Astrocyte (in vitro differentiated cells and primary cell): ENCODE results near the gene DSE. TPM values are rescaled to one million over a fixed set of nuclear protein-coding genes. Genes with fewer than 3 reads are reported as not detected.

Source experiments
- DNase-seq: peaks from one replicate; pipeline ENCODE4 v3.0.0-alpha.2; 2010; ENCODE audit warnings: low read depth
- FAIRE-seq: peaks from 2 replicates; lab custom pipeline; 2011; peaks lifted over from hg19 to GRCh38; lab: Jason Lieb, UNC
- H2AFZ ChIP-seq: 2 replicates; pipeline ENCODE4 v1.6.0; 2012; ENCODE audit warnings: low read depth, low read length, inconsistent platforms
- H3K27ac ChIP-seq: 2 replicates; pipeline ENCODE4 v1.5.1; 2011; ENCODE audit warnings: low read depth, low read length, inconsistent platforms
- H3K27me3 ChIP-seq: 2 replicates; pipeline ENCODE4 v1.6.0; 2011; ENCODE audit warnings: low read length, inconsistent platforms; ENCODE audit not compliant: insufficient read depth
- H3K36me3 ChIP-seq: 2 replicates; pipeline ENCODE4 v1.5.1; 2011; ENCODE audit warnings: low read length, inconsistent platforms; ENCODE audit not compliant: insufficient read depth
- H3K4me1 ChIP-seq: 2 replicates; pipeline ENCODE4 v1.5.1; 2011; ENCODE audit warnings: low read length, inconsistent platforms; ENCODE audit not compliant: insufficient read depth
- H3K4me2 ChIP-seq: 2 replicates; pipeline ENCODE4 v1.6.0; 2012; ENCODE audit warnings: low read length, inconsistent platforms
- H3K4me3 ChIP-seq: 2 replicates; pipeline ENCODE4 v1.5.1; 2011; ENCODE audit warnings: low read depth, mild to moderate bottlenecking, low read length, inconsistent platforms; ENCODE audit not compliant: insufficient read depth
- H3K79me2 ChIP-seq: 2 replicates; pipeline ENCODE4 v1.6.0; 2012; ENCODE audit warnings: mild to moderate bottlenecking, low read length, inconsistent platforms; ENCODE audit not compliant: insufficient read depth
- H3K9ac ChIP-seq: 2 replicates; pipeline ENCODE4 v1.6.0; 2012; ENCODE audit warnings: mild to moderate bottlenecking, low read length, inconsistent platforms
- H3K9me3 ChIP-seq: 2 replicates; pipeline ENCODE4 v1.5.1; 2012; ENCODE audit warnings: low read depth, mild to moderate bottlenecking, low read length, inconsistent platforms; ENCODE audit not compliant: insufficient read depth
- H4K20me1 ChIP-seq: 2 replicates; pipeline ENCODE4 v1.6.0; 2012; ENCODE audit warnings: low read length, inconsistent platforms; ENCODE audit not compliant: insufficient read depth
- H3K27ac Mint-ChIP-seq: one replicate; pipeline ENCODE4 v1.8.0; 2021; ENCODE audit warnings: mild to moderate bottlenecking, mixed read lengths; ENCODE audit not compliant: unreplicated experiment
- H3K27me3 Mint-ChIP-seq: one replicate; pipeline ENCODE4 v1.8.0; 2021; ENCODE audit warnings: low read depth, mixed read lengths; ENCODE audit not compliant: unreplicated experiment
- H3K36me3 Mint-ChIP-seq: one replicate; pipeline ENCODE4 v1.8.0; 2021; ENCODE audit warnings: low read depth, mixed read lengths; ENCODE audit not compliant: unreplicated experiment
- H3K4me1 Mint-ChIP-seq: one replicate; pipeline ENCODE4 v1.8.0; 2021; ENCODE audit warnings: low read depth, mixed read lengths; ENCODE audit not compliant: unreplicated experiment
- H3K4me3 Mint-ChIP-seq: one replicate; pipeline ENCODE4 v1.8.0; 2021; ENCODE audit warnings: mild to moderate bottlenecking, moderate library complexity, mixed read lengths; ENCODE audit not compliant: unreplicated experiment
- H3K9me3 Mint-ChIP-seq: one replicate; pipeline ENCODE4 v1.8.0; 2021; ENCODE audit warnings: mild to moderate bottlenecking, mixed read lengths; ENCODE audit not compliant: unreplicated experiment
- EZH2 ChIP-seq: IDR thresholded peaks from 2 replicates; pipeline ENCODE4 v1.6.1; 2012; ENCODE audit warnings: mild to moderate bottlenecking, low read length, inconsistent platforms; ENCODE audit not compliant: insufficient read depth
- total RNA-seq: library from RNA; stranded (reverse); gene quantifications from 2 replicates; pipeline ENCODE4 v1.2.1, GENCODE V29; 2021
- TF ChIP-seq, protein P1 (sequence below): IDR thresholded peaks from 2 replicates; pipeline ENCODE4 v1.5.1; 2011; ENCODE audit warnings: low read depth, mild to moderate bottlenecking, inconsistent platforms, low read length, moderate library complexity; ENCODE audit not compliant: insufficient read depth

DSE gene
- total RNA-seq, 1 donor from 2014 or later = 83.2 TPM

DNA sequence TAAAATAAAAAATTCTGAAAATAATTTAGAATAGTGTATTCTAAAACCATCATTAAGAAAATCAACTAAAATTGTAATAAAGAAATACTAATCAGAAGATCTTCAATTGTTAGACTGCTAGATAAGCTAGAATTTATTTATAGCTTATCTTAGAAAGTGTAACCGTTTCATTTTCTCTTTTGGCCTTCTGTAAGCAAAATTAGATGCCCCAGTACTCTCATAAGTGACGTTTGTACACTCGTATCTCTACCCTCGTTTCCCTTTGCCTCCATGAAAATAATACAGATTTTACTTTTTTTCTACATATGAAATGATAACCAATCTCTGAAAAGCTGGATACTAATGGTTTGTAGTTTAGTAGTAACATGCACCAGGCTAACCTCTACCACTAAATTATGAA, 19.8 kb downstream of the DSE start:
- Histone ChIP-seq H3K9ac (no peak overlapping the region), H3K4me2 (no peak overlapping the region), H2AFZ (no peak overlapping the region), H3K4me3 (no peak overlapping the region), H4K20me1 (peaks cover 12% of the 10 kb centered on the region), H3K36me3 (no peaks in the 10 kb centered on the region), H3K27ac (no peak overlapping the region), H3K9me3 (no peaks in the 10 kb centered on the region), H3K79me2 (peaks cover 84% of the 10 kb centered on the region), H3K27me3 (no peaks in the 10 kb centered on the region), H3K4me1 (peaks cover 48% of the 10 kb centered on the region)
- Mint-ChIP-seq H3K36me3 (peaks cover 11% of the 10 kb centered on the region), H3K4me3 (no peak overlapping the region), H3K27me3 (no peaks in the 10 kb centered on the region), H3K4me1 (peaks cover 63% of the 10 kb centered on the region), H3K9me3 (no peaks in the 10 kb centered on the region), H3K27ac (peak overlapping the region; percentile 60)
- no peak for FAIRE-seq
- DNase-seq = no peak
- TF ChIP-seq, protein P1, sequence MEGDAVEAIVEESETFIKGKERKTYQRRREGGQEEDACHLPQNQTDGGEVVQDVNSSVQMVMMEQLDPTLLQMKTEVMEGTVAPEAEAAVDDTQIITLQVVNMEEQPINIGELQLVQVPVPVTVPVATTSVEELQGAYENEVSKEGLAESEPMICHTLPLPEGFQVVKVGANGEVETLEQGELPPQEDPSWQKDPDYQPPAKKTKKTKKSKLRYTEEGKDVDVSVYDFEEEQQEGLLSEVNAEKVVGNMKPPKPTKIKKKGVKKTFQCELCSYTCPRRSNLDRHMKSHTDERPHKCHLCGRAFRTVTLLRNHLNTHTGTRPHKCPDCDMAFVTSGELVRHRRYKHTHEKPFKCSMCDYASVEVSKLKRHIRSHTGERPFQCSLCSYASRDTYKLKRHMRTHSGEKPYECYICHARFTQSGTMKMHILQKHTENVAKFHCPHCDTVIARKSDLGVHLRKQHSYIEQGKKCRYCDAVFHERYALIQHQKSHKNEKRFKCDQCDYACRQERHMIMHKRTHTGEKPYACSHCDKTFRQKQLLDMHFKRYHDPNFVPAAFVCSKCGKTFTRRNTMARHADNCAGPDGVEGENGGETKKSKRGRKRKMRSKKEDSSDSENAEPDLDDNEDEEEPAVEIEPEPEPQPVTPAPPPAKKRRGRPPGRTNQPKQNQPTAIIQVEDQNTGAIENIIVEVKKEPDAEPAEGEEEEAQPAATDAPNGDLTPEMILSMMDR = no peak
- no peak for TF ChIP-seq EZH2

DNA sequence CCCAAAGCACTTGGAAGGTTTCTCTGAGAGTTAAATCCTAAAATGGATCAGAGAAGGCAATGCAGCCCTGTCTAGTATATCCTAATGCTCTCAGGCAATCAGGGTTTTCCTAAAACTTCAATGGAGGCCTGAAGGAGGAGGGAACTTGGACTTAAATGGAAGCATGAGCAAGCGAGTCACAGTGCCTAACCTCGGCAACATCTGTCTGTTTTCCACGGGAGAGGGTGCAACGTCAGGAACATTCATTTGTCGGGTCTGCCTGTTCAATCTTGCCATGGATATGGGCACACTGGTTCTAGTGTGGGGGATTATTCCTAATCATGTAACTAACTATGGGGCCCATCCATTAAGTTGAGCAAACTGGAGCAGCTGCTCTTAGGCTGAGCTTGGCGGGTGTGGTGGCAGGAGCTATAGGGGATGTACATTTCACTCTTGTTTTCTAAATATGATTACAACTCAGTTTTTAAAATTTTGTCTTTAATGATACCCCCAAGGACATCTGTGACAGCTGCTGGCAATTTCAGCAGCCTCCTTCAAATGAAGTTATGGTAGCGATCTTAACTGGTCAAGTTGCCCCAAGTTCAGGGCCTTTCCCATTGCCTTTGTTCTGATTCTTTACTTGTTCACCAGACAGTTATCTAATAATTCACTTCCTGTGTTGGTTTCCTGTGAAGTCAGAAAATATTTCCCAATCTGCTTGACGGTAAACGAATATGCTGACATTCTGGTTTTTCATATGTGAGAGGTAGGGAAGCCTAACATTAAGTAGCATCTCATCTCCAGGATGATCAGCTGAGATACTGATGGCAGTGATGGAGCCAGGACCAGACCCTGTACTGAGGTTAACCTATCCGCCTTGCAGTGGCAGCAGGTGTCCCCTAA, 21.6 kb downstream of the DSE start:
- Mint-ChIP-seq H3K27ac (peak overlapping the region; percentile 47), H3K4me1 (peaks cover 55% of the 10 kb centered on the region), H3K36me3 (peaks cover 11% of the 10 kb centered on the region), H3K9me3 (no peaks in the 10 kb centered on the region), H3K27me3 (no peaks in the 10 kb centered on the region), H3K4me3 (peak overlapping the region; percentile 42)
- H4K20me1 ChIP-seq = peaks cover 8% of the 10 kb centered on the region
- H3K79me2 ChIP-seq = peaks cover 89% of the 10 kb centered on the region
- peak overlapping the region; percentile 49 for H3K4me2 ChIP-seq
- no peaks in the 10 kb centered on the region for H3K36me3 ChIP-seq
- H3K9ac ChIP-seq = no peak overlapping the region
- H3K4me1 ChIP-seq = peaks cover 45% of the 10 kb centered on the region
- FAIRE-seq = no peak
- peak; percentile 48 for DNase-seq
- H3K27ac ChIP-seq = no peak overlapping the region
- H3K9me3 ChIP-seq = no peaks in the 10 kb centered on the region
- no peaks in the 10 kb centered on the region for H3K27me3 ChIP-seq
- no peak overlapping the region for H3K4me3 ChIP-seq
- TF ChIP-seq EZH2 = no peak
- TF ChIP-seq, protein P1 = no peak
- H2AFZ ChIP-seq = no peak overlapping the region

DNA sequence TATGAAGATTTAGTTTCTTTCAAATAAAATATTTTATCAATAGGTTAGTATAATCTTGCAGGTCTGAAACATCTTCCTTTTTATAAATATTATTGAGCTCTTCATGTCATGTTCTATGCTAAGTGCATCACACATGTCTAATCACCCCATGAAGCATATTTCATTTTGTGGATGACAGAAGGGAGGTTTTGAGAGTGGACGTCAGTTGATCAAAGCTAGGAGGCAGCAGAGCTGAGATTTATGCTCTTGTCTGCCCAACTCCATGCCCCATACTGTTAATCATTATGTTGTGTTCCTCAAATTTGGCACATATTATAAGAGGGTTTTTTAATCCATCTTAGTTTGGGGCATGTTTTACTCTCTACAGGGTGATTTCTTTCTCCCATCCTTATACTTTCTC, 22.7 kb downstream of the DSE start:
- TF ChIP-seq, protein P1 = no peak
- TF ChIP-seq EZH2 = no peak
- H3K4me1 Mint-ChIP-seq = peaks cover 54% of the 10 kb centered on the region

More for the DNA sequence above, 22.7 kb downstream of the DSE start:
- no peak overlapping the region for H3K4me3 ChIP-seq
- peaks cover 79% of the 10 kb centered on the region for H3K79me2 ChIP-seq
- DNase-seq (no peak), FAIRE-seq (no peak)
- no peak overlapping the region for H3K27ac ChIP-seq
- no peak overlapping the region for H3K9ac ChIP-seq
- H3K27me3 ChIP-seq = no peaks in the 10 kb centered on the region
- H3K4me1 ChIP-seq = peaks cover 44% of the 10 kb centered on the region
- H2AFZ ChIP-seq = no peak overlapping the region
- no peaks in the 10 kb centered on the region for H3K27me3 Mint-ChIP-seq
- peaks cover 8% of the 10 kb centered on the region for H4K20me1 ChIP-seq
- H3K4me2 ChIP-seq = no peak overlapping the region
- H3K36me3 Mint-ChIP-seq = peaks cover 11% of the 10 kb centered on the region
- H3K36me3 ChIP-seq = no peaks in the 10 kb centered on the region
- H3K9me3 ChIP-seq = no peaks in the 10 kb centered on the region
- no peak overlapping the region for H3K27ac Mint-ChIP-seq
- no peak overlapping the region for H3K4me3 Mint-ChIP-seq
- H3K9me3 Mint-ChIP-seq = no peaks in the 10 kb centered on the region
